AML-193 (cell line): Measurements from ENCODE around the gene ARPC1B.
A peak's percentile ranks its signal among the peaks of the same experiment; 100 is the strongest.
"Not testable (repeated sequence)": the region's sequence is repeated elsewhere in the genome, so short reads cannot be mapped to it uniquely, and the experiment has no call there.

Experiments used
- DNase-seq, 2 experiments: peaks; one replicate each; lab custom pipeline; 2025; lab: John Stamatoyannopoulos, UW

The ARPC1B gene

GRCh38 chr7:99409806-99410205 is 35.3 kb downstream of the ARPC1B start:
- DNase-seq, result no peak

GRCh38 chr7:99410635-99411034 is 36.1 kb downstream of the ARPC1B start:
- DNase-seq, result no peak

- peak in 1 of 2 experiments; percentile 13 for DNase-seq
Measured at GRCh38 chr7:99415513-99416127, 41.1 kb downstream of the ARPC1B start.

GRCh38 chr7:99418260-99418659 is 43.7 kb downstream of the ARPC1B start:
- no peak for DNase-seq

- no peak for DNase-seq
Measured at GRCh38 chr7:99419323-99420021, 44.9 kb downstream of the ARPC1B start.

- DNase-seq, result no peak
Measured at GRCh38 chr7:99420213-99420612, 45.7 kb downstream of the ARPC1B start.

- DNase-seq, result no peak
Measured at GRCh38 chr7:99420986-99421385, 46.5 kb downstream of the ARPC1B start.

- no peak for DNase-seq
Measured at GRCh38 chr7:99422186-99422585, 47.7 kb downstream of the ARPC1B start.

GRCh38 chr7:99422625-99423024 is 48.1 kb downstream of the ARPC1B start:
- DNase-seq, result no peak

- DNase-seq, result no peak
Measured at GRCh38 chr7:99424932-99425730, 50.6 kb downstream of the ARPC1B start.

- no peak for DNase-seq
Measured at GRCh38 chr7:99428972-99429566, 54.5 kb downstream of the ARPC1B start.

- DNase-seq, result no peak
Measured at GRCh38 chr7:99429756-99430155, 55.2 kb downstream of the ARPC1B start.

- not testable (repeated sequence) for DNase-seq
Measured at GRCh38 chr7:99431756-99432540, 57.4 kb downstream of the ARPC1B start.

- DNase-seq, result no peak
Measured at GRCh38 chr7:99433158-99433557, 58.6 kb downstream of the ARPC1B start.

- no peak for DNase-seq
Measured at GRCh38 chr7:99437946-99438572, 63.5 kb downstream of the ARPC1B start.

- DNase-seq, result peak; percentile 85 to 93
Measured at GRCh38 chr7:99438573-99439480, 64.3 kb downstream of the ARPC1B start, which contains the start of the genes CPSF4 and PTCD1. CPSF4 (plus strand) TSS chr7:99438943; CDS start chr7:99439083, 140 bp downstream. PTCD1 (minus strand) TSS chr7:99438798; CDS start chr7:99435242, 3,556 bp downstream.

GRCh38 chr7:99440195-99440594 is 65.7 kb downstream of the ARPC1B start:
- DNase-seq, result no peak
